ENCODE data around the gene CHPF2.

DNA sequence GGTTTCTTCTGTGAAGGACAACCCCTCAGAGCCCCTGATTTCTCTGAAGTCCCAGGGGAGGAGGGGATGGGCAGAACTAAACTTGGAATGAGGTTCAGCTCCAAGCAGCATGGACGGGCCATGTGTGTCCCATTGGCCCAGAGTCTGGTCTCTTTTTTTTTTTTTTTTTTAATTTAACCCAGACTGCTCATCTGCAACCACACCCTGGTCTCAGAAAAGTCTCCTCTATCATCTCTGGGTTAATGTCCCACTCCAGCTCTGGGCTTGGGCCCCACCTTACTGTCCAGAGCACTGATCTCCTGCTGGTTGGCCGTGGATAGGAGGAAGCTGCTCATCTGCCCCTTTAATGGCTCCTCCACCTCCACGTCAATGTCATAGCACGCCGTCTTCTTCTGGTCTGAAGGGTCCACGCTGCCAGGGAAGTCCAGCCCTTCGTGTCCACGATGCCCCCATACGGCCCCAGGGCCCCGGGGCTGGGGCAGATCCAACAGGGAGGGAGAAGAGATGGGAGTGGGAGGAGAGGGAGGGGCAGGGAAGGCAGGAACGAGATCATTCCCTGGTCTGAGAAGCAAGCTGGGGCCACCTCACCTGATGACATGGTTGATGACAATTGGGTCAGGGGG, 7.7 kb downstream of the CHPF2 start:
- TF ChIP-seq POLR2AphosphoS5 (IDR thresholded peaks at IDR 0.05), result peak in 1 of 3 donors; percentile 55
- TF ChIP-seq POLR2A (IDR thresholded peaks at IDR 0.05), result no peak

Measured in spleen (tissue), 3 donors.